Vagina (tissue), 2 donors: ENCODE results near the gene TAF7.

Experiments
- POLR2AphosphoS5 ChIP-seq, 2 donors: sonication (generic); formaldehyde crosslinking; IDR thresholded peaks; one replicate each; pipeline ENCODE4 v1.9.0; 2017; ENCODE audit warnings: antibody characterized with exemption in 2 of 2, mild to moderate bottlenecking in 2 of 2, low read depth in 1 of 2; ENCODE audit not compliant: insufficient read depth in 1 of 2
- TF ChIP-seq, protein P1 (sequence below), 3 experiments: fragments of 450-650 bp in 2 of 3; fragments of 200-600 bp in 1 of 3; sonication (generic) in 1 of 3; IDR thresholded peaks; one replicate each; pipeline ENCODE4 v1.5.1; 2017 to 2019; ENCODE audit warnings: antibody characterized with exemption in 3 of 3, mild to moderate bottlenecking in 2 of 3, moderate library complexity in 2 of 3

DNA sequence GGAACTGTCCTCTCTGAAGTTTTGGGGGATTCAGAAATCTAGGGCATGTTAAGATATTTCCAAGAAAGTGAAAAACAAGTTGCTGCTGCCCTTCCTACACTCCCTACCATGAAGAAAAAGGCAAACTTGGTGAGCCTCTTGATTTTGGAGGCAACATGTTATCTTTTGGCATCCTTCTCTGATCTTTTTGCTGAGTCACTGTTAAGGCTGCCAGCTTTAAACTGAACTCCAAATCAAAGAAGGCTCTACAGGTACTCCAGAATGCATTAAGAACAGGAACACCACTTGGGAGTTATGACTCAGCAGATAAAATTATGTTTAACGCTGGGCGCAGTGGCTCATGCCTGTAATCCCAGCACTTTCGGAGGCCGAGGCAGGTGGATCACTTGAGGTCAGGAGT, 51.4 kb downstream of the TAF7 start:
- TF ChIP-seq, protein P1, sequence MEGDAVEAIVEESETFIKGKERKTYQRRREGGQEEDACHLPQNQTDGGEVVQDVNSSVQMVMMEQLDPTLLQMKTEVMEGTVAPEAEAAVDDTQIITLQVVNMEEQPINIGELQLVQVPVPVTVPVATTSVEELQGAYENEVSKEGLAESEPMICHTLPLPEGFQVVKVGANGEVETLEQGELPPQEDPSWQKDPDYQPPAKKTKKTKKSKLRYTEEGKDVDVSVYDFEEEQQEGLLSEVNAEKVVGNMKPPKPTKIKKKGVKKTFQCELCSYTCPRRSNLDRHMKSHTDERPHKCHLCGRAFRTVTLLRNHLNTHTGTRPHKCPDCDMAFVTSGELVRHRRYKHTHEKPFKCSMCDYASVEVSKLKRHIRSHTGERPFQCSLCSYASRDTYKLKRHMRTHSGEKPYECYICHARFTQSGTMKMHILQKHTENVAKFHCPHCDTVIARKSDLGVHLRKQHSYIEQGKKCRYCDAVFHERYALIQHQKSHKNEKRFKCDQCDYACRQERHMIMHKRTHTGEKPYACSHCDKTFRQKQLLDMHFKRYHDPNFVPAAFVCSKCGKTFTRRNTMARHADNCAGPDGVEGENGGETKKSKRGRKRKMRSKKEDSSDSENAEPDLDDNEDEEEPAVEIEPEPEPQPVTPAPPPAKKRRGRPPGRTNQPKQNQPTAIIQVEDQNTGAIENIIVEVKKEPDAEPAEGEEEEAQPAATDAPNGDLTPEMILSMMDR (IDR thresholded peaks at IDR 0.05) = no peak
- TF ChIP-seq POLR2AphosphoS5 (IDR thresholded peaks at IDR 0.05; ENCODE audit: insufficient read depth in 1 of 2, low read depth in 1 of 2) = no peak
